HG02588 (cell line): ENCODE data around the gene MARVELD1.
"Not testable (repeated sequence)": the region's sequence is repeated elsewhere in the genome, so short reads cannot be mapped to it uniquely, and the experiment has no call there.

ENCODE experiments used
- ATAC-seq: cut with Tn5 transposase; IDR thresholded peaks from one replicate; pipeline ENCODE4 v1.9.1; 2021; ENCODE audit warnings: mild to moderate bottlenecking, moderate library complexity; ENCODE audit not compliant: unreplicated experiment

The MARVELD1 gene

DNA sequence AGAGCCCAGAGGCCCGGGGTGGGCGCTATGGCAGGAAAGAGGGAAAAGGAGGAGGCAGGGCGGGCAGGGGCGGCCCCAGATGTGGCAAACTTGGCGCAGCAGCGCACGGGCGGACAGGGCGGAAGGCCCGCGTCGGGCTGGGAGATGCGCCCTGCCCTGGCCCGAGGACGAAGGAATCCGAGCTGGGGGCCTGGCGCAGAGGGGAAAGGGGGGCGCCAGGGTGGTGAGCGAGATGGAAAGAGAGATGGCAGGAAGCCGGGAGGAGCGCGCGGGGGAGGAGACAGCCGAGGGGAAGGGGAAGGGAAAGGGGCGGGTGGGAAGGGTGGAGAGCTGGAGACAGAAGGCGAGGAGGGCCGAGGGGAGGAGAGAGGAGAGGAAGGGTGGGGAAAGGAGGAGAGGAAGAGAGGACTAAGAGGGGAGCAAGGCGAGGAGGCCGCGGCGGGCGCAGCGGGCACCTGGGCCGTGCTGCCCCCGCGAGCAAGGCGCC, at the start of gene MARVELD1:
MARVELD1 (plus strand) TSS at position 392 of the 487 bp plus-strand sequence. CDS start 147 bp downstream, outside the sequence.
- no peak for ATAC-seq

DNA sequence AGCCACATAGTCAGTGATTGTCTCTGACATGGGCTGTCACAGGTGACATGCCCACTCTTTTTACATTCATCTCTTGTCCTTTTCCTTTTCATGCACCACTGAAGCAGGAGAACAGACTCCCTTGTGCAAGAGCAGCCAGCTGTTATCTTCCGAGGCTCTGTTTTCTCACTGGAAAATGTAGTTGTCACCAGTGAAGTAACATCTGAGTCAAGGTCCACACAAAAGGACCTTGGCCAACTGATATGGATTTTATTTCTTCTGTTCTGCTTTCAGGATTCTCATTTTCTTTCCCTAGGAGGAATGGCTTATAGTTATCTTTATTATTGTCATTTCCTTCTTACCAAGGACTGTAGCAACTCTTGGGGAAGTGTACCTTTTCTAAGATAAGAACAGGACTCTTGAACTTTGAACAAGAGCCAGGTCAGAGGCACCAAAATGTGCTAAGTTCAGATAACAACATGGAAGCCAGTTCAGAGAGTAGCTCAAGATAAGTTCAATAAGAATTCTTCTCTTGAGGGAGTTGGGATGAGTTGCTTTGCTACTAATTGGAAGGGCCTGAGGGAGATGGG, 49.2 kb upstream of the MARVELD1 start:
- no peak for ATAC-seq

DNA sequence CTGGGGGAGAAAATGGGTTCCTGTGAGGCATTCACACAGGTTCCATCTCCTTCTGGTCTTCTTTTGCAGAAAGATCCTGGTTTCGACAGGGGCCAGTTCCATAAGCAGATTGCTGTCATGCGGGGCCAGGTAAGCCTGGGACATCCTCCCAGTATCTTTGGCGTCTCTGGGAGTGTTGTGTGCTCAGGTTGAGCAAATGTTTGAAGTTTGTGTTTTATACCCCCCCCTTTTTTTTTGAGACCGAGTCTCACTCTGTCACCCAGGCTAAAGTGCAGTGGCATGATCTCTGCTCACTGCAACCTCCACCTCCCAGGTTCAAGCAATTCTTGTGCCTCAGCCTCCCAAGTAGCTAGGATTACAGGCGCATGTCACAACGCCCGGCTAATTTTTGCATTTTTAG, 46.5 kb upstream of the MARVELD1 start:
- no peak for ATAC-seq

DNA sequence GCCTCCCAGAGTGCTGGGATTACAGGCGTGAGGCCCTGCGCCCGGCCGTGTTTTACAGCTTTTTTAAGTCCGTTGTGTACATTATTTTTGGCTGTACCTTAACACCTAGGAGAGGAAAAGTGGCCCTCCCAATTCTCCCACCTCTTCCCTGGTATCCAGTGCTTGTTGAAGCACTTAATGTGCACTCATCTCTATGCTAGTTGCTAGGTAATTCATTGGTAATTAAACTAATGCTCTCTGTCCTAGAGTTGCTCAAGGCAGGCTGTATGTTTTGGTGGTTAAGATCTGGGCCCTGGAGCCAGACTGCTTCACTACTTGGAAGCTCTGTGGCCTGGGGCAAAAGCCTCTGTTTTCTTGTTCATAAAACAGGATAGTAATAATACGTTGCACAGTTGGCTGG, 46.1 kb upstream of the MARVELD1 start:
- ATAC-seq = no peak

DNA sequence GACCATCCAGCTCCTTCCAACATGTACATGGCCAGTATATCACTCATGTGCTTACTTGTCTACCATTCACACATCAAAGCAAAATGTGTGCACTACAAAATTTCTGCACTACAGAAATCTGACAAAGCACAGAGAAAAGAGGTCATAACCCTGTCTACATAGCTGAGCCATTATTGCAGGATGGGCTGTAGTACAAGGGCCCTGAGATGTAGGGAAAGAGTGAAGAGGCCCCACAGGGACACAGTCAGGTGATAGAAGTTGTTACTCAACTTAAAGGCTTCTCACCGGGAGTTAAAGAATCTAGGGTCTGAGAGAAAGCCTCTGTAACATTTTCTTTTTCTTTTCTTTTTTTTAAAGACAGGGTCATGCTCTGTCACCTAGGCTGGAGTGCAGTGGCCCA, 44.0 kb upstream of the MARVELD1 start:
- ATAC-seq = no peak

DNA sequence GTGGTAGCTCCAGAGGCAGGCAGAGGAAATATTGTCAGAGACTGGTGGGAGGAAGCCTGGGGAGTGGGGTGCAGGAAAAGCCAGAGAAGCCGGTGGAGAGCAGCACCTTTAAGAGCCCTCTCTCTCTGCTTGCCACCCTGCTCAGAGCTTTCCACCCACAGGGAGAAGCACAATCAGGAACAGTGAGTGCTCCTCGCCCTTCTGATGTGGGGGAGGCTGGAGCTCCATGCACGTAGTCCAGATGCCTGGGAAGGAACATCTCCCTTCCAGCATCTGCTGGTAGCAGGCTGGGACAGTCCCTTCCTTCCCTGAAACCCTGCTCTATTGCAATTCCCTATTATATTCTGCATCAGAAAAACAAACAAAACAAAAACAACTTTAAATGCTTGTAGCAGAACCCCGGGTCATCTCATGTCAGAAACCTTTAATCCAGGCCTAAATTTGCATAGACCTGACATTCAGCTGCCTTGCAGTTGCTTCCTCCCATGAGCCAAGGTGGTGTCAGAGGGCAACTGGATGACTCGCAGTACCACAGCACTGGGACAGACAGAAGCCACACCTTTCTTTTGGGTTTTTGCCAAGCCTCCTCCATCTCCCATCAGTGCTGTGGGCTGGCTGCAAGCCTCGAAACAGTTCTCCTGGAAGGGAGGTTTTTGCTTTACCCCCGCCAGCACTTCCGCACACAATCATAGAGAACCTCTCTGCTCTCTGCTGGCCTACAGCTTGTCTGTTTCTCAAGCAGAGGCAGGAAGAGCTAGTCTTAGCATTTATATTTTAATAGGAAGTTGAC, 39.6 kb upstream of the MARVELD1 start:
- ATAC-seq = no peak

DNA sequence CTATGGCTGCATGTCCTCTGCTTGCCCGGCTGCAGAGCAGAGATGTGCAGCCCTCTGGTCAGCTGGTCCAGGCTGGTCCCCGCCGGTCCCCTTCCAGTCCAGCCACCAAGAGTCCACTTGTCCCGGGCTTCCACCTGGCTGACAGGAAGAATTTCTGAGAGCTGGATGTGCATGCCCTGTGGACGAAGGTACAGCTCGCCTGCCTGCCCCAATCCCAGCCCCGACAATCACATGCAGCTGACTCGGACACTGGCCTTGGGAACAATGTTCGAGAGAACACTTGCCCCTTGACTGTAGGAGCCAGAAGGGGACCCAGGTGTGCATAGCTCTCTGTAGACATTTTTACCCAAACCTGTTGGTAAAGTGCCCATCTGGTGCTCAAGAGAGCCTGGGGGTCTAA, 38.3 kb upstream of the MARVELD1 start:
- ATAC-seq = no peak

DNA sequence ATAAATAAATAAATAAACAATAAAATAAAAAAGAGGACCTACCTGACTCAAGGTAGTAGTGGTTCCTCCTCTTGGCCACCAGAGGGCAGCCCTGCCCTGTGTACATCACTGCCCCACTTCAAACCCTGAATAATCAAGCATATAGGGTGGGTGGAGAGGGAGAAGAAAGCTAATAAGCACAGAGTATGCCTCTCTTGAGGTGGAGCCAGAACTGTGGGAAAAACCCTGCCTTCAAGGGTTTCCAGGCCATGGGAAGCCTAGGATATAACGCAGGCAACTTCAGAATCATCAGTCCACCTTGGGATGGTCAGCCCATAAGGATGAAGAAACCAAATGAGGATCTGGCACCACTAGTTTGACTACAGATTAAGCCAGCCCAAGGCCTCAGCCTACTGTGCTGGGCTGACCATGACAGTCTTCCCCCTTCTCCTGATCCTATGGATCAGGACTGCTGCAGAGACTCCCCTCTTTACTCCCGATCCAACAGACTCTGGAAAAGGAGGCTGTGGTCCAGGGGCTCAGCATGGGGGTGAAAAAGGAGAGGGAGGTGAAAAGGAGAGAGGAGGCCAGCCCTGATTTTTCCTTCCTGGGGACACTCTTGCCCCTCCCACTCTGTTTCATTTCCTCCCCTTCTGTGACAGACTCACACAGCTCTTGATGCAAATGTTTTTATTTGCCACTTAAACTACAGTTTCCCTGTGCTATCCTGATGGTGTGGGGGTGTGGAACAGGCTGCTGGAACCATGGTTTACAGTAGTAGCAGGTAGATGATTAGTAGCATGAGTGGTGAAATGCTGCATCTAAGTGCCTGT, 36.6 kb upstream of the MARVELD1 start:
- ATAC-seq = no peak

DNA sequence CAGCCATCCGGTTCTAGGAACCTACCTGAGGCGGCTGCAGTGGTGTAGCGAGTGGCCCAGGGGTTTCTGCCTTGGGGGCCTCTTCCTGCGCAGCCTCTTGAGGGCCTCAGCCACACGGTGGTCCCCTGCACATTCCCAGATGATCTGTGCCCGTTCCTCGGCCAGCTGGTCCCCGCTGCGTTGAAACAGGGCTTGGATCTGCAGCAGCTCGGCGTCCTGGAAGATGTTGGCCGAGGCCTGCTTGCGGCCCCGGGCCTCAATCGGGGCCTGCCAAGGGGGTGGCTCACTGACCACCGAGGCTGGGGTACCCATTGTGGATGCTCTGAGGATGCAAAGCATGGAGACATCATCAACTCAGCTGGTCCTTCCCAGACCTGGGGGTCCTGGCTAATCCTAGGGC, 33.9 kb upstream of the MARVELD1 start:
- no peak for ATAC-seq

DNA sequence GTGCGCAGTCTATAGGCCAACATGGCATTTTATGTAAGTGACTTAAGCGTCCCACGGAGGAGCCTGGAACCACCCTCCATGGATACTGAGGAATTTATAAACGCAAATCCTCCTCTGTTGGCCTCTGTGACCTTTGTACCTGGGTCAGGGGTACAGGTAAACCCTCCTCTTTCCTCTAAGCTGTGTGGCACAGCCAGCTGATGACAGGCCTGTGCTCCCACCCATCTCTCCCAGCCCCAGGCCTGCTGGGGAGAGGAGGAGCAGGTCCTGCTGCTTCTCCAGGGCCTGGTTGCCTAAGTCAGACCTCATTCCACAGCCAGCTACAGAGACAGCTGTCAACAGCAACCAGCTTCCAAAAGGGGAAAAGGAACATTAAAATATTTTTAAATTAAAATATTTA, 31.5 kb upstream of the MARVELD1 start:
- ATAC-seq = no peak

DNA sequence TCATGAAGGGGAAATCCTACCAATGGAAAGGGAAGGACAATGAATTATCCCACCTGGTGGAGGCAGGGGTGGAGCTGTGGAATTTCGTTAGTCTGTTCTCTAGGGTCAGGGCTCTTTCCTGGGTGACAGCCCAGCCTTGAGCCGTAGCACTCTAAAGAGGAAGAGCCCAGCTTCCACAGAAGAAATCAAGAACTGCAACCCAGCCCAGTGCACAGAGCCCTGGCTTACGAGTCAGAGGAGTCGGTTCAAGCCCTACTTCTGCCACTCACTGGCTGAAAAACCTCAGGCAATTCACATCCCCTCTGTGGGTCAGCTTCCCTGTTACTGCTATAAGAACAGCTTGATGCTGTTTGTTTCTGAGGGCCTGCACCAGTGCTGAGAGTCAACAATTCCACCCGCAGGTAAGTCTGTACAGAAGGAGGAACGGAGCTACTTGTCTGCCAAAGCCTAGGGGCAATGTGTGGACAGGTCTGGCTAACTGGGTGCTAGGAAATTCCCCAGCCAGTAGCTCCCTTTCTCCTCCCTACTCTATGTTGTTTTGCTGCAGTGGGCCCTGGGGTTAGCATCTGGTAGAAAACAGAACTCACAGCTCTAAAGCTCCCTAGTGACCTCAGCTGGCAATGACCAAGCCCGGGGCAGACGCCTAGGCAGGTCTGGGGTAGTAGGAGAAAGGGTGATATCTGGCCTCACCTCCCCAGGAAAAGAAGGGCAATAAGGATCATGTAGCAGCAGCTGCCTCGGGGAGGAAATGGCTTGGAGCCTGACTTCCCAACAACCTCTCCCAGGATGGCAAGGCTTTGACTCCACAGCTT, 29.8 kb upstream of the MARVELD1 start:
- ATAC-seq = no peak

DNA sequence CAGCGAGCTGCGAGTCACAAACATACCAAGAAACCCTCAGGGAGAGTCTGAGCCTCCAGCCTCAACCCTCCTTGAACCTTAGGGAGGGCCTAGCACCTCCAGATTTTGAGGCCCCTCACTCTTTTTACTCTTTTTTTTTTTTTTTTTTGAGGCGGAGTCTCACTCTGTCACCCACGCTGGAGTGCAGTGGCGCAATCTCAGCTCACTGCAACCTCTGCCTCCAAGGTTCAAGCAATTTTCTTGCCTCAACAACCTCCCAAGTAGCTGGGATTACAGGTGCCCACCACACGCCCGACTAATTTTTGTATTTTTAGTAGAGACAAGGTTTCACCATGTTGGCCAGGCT, 29.2 kb upstream of the MARVELD1 start:
- not testable (repeated sequence) for ATAC-seq

DNA sequence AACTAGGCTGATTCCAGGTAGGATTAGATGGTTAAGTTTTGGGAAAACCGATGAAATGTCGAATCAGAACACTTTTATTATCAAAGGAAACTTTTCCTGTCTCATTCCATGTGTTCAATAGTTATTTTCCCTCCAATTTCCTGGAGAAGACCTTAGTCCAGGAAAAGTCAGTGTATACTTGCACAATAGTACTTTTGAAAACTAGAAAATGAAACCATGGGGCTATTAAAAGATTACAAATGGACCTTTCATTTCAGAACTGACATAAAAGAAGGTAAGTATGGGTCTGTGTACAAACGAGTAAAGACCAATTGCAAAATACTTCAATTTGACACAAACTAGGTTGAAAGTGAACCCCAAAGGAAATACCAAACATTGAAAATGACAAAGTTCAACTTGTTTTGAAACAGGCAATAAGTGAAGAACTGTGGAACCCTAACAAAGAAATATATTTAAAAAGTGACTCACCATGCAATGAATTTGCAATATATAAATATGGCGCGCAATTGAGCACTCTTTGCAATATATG, 28.6 kb upstream of the MARVELD1 start:
- no peak for ATAC-seq

DNA sequence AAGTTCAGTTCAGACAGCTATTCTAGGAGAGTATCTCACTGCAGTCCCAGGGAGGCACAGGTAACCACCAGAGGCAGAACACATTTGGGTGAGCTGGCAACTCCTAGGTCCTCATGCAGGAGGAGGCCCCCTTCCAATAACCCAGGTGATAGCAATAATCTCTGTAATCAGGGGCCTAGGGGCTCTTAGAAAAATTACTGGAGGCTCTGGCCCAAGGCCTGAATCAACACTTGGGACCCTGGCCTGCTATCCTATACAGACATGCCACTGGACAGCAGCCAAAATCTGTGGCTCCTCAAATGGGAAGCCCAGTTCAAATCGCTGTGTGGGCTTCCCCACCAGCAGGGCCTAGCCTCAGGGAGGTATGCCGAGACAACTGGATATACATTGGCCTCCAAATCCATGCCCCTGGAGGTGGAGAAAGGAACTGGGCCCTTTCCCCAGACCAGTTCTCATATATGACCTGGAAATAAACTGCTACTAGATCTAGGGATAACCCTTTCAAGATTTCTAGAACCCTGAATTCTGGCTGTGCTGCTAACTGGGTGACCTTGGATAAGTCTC, 28.1 kb upstream of the MARVELD1 start:
- ATAC-seq = no peak

DNA sequence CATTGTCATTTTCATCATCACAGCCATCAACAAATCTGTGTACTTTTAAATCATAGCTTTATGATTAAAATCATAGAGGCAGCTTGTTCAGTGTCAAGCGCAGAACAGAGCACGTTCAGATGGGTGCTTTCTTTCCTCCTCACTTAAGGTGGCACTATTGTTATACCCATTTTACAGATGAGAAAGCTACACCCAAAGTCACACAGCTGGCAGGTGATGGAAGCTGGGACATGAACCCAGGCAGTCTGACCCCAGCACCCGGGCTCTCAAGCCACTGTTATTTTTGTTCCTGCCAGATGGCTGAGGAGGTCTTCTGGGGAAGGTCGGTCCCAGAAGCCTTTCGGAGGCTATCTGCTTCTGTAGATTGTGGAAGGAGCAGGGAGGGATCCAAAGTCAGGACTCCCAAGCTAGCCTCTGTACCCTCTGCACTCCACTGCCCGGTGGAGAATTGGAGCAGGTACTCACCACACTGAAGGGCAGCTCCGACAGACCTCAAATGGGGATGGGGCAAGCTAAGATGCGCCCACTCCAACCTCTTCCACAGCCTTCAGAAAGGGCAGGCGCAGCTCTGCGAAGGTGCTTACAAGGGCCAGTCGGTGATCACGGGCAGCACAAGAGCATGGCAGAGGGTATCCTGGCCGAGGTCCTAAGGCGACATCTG, 27.1 kb upstream of the MARVELD1 start:
- ATAC-seq = no peak

DNA sequence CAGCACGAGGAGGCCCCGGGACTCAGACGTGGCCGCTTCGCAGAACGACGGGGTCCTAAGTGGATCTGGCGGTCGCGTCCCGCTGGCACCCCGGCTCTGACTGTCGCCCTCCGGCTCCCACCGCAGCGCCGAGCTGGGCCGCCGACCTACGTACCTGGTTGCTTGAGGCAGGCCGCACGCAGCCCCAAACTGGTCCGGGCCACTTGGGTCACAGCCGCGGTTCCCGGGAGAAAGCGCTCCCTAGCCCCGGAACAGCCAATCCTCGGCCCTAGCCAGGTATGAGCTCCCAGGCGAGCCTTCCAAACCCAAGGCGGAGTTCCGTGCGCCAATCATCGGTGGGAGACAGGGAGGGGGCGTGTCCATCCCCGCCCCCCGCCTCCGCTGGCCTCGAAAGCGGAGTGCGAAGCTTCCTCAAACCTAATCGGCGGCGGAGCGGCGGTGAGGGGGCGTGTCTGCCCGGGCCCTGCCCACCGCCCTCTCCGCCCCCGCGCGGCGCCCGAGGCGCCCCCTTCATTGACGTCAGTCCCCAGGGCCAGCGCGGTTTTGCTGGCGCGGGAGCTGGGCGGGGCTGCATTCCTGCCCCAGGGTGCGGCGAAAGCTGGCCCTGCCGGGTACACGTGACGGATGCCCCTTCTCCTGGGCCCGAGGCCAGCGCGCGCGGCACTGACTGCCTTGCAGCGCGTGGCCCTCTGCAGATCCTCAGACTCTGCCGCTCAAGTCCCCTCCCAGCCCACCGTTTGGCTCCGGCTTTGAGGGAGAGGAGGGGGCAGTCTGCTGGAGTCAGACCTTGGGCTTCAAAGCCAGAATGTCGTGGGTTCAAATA, 26.4 kb upstream of the MARVELD1 start, which contains the start of gene AVPI1:
AVPI1 (minus strand) TSS at position 280 of the 823 bp plus-strand sequence. CDS start 7,336 bp downstream, outside the sequence.
- ATAC-seq = peak; percentile 84

DNA sequence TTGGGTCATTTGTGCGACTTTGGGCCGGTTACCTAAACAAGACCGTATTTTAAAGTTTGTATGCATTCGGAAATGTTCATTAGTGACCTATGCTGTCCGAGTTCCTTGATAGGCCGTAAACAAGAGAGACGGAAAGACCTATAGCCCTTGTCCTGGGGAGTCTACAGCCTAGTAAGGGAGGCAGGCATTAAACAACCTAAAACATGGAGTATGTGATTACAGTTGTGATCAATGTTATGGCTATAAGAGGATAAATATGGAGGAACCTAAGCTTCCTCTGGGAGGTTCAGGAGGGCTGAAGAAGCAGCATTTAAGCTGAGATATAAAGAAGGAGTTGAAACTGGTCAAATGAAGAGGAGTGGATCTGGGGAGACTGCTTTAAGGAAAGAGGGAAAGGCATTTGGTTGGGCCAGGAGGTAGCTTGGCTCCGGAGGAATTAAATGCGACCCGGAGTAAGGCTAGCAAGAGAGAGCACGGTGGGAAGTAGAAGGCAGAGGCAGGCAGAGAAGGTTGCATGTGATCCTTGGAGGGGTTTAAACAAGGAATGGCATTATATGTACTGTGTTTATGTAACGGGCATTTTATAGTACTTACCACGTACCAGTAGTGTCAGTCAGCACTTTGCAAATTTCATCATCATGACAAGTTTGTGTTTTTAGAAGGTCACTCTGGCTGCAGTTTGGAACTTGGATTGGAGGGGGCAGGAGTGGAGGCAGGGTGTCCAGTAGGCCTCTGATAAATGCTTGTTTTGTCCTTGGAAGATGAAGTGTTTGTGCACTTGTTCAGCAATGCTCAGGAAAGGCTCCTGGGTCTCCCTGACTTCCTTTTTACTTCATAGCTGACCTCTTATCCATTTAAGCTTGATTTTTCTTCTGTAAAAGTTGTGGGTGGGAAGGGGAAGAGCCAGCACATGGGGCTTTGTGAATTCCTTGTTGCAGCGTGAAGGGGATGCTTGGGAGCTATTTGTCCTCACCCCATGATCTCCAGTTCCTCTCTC, 25.4 kb upstream of the MARVELD1 start:
- ATAC-seq = no peak
